Measurements from ENCODE around the gene NEDD4. TPM values are rescaled to one million over a fixed set of nuclear protein-coding genes. Genes with fewer than 3 reads are reported as not detected.

Gene NEDD4
- polyA plus RNA-seq, 3 donors, result 1.2 to 3.8 (median 1.3) TPM

DNA sequence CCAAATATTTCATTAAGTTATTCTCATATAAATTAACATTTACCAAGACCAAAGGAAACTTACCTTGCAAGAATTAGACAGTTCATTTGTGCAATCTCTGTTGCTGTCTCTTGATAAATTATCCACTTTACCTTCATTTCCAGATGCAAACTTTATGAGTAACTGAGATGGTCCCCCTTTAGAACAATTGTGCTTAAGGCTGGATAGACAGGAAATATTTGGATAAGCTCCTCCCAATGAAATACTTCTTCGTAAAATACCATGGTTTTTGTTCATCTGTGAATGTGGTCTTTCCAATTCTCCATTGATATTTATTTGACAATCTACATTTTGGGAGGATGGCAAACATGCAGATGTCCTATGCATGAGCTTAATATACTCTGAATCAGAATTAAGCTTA is 78.2 kb downstream of the NEDD4 start:
- Histone ChIP-seq H3K79me2 (ENCODE audit: insufficient read depth, low read length) (no peaks in the 10 kb centered on the region), H3K4me3 (replicated peaks in 1 of 3; ENCODE audit: low read depth in 2 of 3, low read length in 3 of 3) (no peak overlapping the region), H2AFZ (ENCODE audit: insufficient read depth, low read depth, low read length, poor library complexity, severe bottlenecking) (no peak overlapping the region), H3K27me3 (ENCODE audit: control insufficient read depth in 2 of 2, insufficient read depth in 2 of 2, low read length in 2 of 2) (no peaks in the 10 kb centered on the region), H3K9ac (ENCODE audit: insufficient read depth, low read length, poor library complexity, severe bottlenecking) (no peak overlapping the region), H3K4me1 (ENCODE audit: control insufficient read depth in 1 of 2, insufficient read depth in 2 of 2, low read length in 2 of 2) (no peaks in the 10 kb centered on the region), H3K4me2 (replicated peaks; ENCODE audit: extremely low read depth, low read length, poor library complexity, severe bottlenecking) (no peak overlapping the region), H3K36me3 (replicated peaks in 1 of 2; ENCODE audit: control insufficient read depth in 1 of 2, insufficient read depth in 2 of 2, low read length in 2 of 2) (no peaks in the 10 kb centered on the region), H3K9me3 (replicated peaks in 1 of 2; ENCODE audit: control insufficient read depth in 1 of 2, insufficient read depth in 1 of 2, low read length in 2 of 2) (no peaks in the 10 kb centered on the region), H4K20me1 (ENCODE audit: insufficient read depth, low read length) (no peaks in the 10 kb centered on the region), H3K27ac (ENCODE audit: low read depth in 1 of 2, low read length in 2 of 2) (no peak overlapping the region)
- intact Hi-C loops (cut with micrococcal nuclease), result no loop called here
- TF ChIP-seq, protein P1, sequence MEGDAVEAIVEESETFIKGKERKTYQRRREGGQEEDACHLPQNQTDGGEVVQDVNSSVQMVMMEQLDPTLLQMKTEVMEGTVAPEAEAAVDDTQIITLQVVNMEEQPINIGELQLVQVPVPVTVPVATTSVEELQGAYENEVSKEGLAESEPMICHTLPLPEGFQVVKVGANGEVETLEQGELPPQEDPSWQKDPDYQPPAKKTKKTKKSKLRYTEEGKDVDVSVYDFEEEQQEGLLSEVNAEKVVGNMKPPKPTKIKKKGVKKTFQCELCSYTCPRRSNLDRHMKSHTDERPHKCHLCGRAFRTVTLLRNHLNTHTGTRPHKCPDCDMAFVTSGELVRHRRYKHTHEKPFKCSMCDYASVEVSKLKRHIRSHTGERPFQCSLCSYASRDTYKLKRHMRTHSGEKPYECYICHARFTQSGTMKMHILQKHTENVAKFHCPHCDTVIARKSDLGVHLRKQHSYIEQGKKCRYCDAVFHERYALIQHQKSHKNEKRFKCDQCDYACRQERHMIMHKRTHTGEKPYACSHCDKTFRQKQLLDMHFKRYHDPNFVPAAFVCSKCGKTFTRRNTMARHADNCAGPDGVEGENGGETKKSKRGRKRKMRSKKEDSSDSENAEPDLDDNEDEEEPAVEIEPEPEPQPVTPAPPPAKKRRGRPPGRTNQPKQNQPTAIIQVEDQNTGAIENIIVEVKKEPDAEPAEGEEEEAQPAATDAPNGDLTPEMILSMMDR (IDR thresholded peaks at IDR 0.05), result no peak
- peaks cover 0 to 3% (median 0%) of the 10 kb centered on the region in 7 donors for H3K9me3 Mint-ChIP-seq
- no peak overlapping the region for H3K27ac Mint-ChIP-seq
- H3K4me3 Mint-ChIP-seq, result no peak overlapping the region
- peaks cover 0 to 1% (median 0%) of the 10 kb centered on the region in 3 donors for H3K27me3 Mint-ChIP-seq (ENCODE audit: low read depth in 3 of 3)
- no peaks in the 10 kb centered on the region for H3K4me1 Mint-ChIP-seq
- no peak for DNase-seq
- WGBS (ENCODE audit: insufficient coverage), result no CpG with 5 or more reads among the region's 1 CpG
- no peaks in the 10 kb centered on the region for H3K36me3 Mint-ChIP-seq

- Histone ChIP-seq H3K27ac (ENCODE audit: low read depth in 1 of 2, low read length in 2 of 2) (no peak overlapping the region), H3K4me1 (ENCODE audit: control insufficient read depth in 1 of 2, insufficient read depth in 2 of 2, low read length in 2 of 2) (no peaks in the 10 kb centered on the region), H3K4me2 (replicated peaks; ENCODE audit: extremely low read depth, low read length, poor library complexity, severe bottlenecking) (no peak overlapping the region), H3K9ac (ENCODE audit: insufficient read depth, low read length, poor library complexity, severe bottlenecking) (no peak overlapping the region), H2AFZ (ENCODE audit: insufficient read depth, low read depth, low read length, poor library complexity, severe bottlenecking) (no peak overlapping the region), H3K79me2 (ENCODE audit: insufficient read depth, low read length) (no peaks in the 10 kb centered on the region), H4K20me1 (ENCODE audit: insufficient read depth, low read length) (no peaks in the 10 kb centered on the region), H3K27me3 (ENCODE audit: control insufficient read depth in 2 of 2, insufficient read depth in 2 of 2, low read length in 2 of 2) (no peaks in the 10 kb centered on the region), H3K9me3 (replicated peaks in 1 of 2; ENCODE audit: control insufficient read depth in 1 of 2, insufficient read depth in 1 of 2, low read length in 2 of 2) (no peaks in the 10 kb centered on the region), H3K36me3 (replicated peaks in 1 of 2; ENCODE audit: control insufficient read depth in 1 of 2, insufficient read depth in 2 of 2, low read length in 2 of 2) (no peaks in the 10 kb centered on the region), H3K4me3 (replicated peaks in 1 of 3; ENCODE audit: low read depth in 2 of 3, low read length in 3 of 3) (no peak overlapping the region)
- Mint-ChIP-seq H3K27ac (no peak overlapping the region), H3K4me1 (no peaks in the 10 kb centered on the region), H3K36me3 (no peaks in the 10 kb centered on the region), H3K4me3 (no peak overlapping the region), H3K27me3 (ENCODE audit: low read depth in 3 of 3) (peaks cover 0 to 1% (median 0%) of the 10 kb centered on the region in 3 donors), H3K9me3 (peaks cover 0 to 3% (median 0%) of the 10 kb centered on the region in 7 donors)
- WGBS (ENCODE audit: insufficient coverage), result no CpG with 5 or more reads among the region's 1 CpG
- DNase-seq, result no peak
- intact Hi-C loops (cut with micrococcal nuclease), result no loop called here
- TF ChIP-seq, protein P1 (IDR thresholded peaks at IDR 0.05), result no peak
Measured at GRCh38 chr15:55914446-55914845, 79.0 kb downstream of the NEDD4 start.
